Measurements from ENCODE around the gene CATSPER2. TPM values are rescaled to one million over a fixed set of nuclear protein-coding genes. Genes with fewer than 3 reads are reported as not detected.
"Not testable (repeated sequence)": the region's sequence is repeated elsewhere in the genome, so short reads cannot be mapped to it uniquely, and the experiment has no call there.

CATSPER2 gene
- total and polyA plus RNA-seq, 8 donors: 2.8 to 10.6 (median 8.9) TPM

GRCh38 chr15:43638464-43639204, 10.0 kb downstream of the CATSPER2 start:
- H3K27me3 ChIP-seq; H3K4me3 ChIP-seq; intact Hi-C loops (cut with DNase I); H3K27ac ChIP-seq; H3K36me3 ChIP-seq; DNase-seq; H3K9me3 ChIP-seq; ATAC-seq; H3K4me1 ChIP-seq: not testable (repeated sequence)

GRCh38 chr15:43626937-43627336, 21.7 kb downstream of the CATSPER2 start:
- intact Hi-C loops (cut with DNase I): not testable (repeated sequence)

GRCh38 chr15:43625106-43625505, 23.5 kb downstream of the CATSPER2 start:
- H3K4me3 ChIP-seq: no peak overlapping the region
- no peak for ATAC-seq
- H3K36me3 ChIP-seq: no peaks in the 10 kb centered on the region
- no peaks in the 10 kb centered on the region for H3K9me3 ChIP-seq
- no peak overlapping the region for H3K27ac ChIP-seq
- no peak for TF ChIP-seq CTCF (IDR thresholded peaks at IDR 0.05)
- H3K4me1 ChIP-seq: no peaks in the 10 kb centered on the region
- peaks cover 0 to 23% of the 10 kb centered on the region in 2 donors for H3K27me3 ChIP-seq
- DNase-seq: no peak
- intact Hi-C loops (cut with DNase I): no loop called here

More at GRCh38 chr15:43626937-43627336, 21.7 kb downstream of the CATSPER2 start:
- DNase-seq, ATAC-seq, H3K36me3 ChIP-seq, H3K4me3 ChIP-seq, H3K27ac ChIP-seq, H3K9me3 ChIP-seq, H3K4me1 ChIP-seq: not testable (repeated sequence)
- peaks cover 0 to 21% of the 10 kb centered on the region in 2 donors for H3K27me3 ChIP-seq

- DNase-seq; H3K4me3 ChIP-seq; H3K27ac ChIP-seq; H3K36me3 ChIP-seq; ATAC-seq; intact Hi-C loops (cut with DNase I); H3K4me1 ChIP-seq; H3K9me3 ChIP-seq: not testable (repeated sequence)
- peaks cover 0 to 31% of the 10 kb centered on the region in 2 donors for H3K27me3 ChIP-seq
Observed at GRCh38 chr15:43622068-43622799, 26.4 kb downstream of the CATSPER2 start.

- H3K27ac ChIP-seq; DNase-seq; intact Hi-C loops (cut with DNase I); ATAC-seq; H3K4me3 ChIP-seq; H3K9me3 ChIP-seq; H3K4me1 ChIP-seq; H3K36me3 ChIP-seq: not testable (repeated sequence)
- peaks cover 0 to 17% of the 10 kb centered on the region in 2 donors for H3K27me3 ChIP-seq
Observed at GRCh38 chr15:43618700-43619099, 29.9 kb downstream of the CATSPER2 start, which contains the start of gene STRC. Gene STRC (minus strand): TSS chr15:43618800. CDS start chr15:43618722, 78 bp downstream.

GRCh38 chr15:43617750-43618149, 30.9 kb downstream of the CATSPER2 start:
- H3K27me3 ChIP-seq; intact Hi-C loops (cut with DNase I); H3K4me1 ChIP-seq; H3K27ac ChIP-seq; ATAC-seq; DNase-seq; H3K36me3 ChIP-seq; H3K9me3 ChIP-seq; H3K4me3 ChIP-seq: not testable (repeated sequence)

- H3K4me3 ChIP-seq; H3K27ac ChIP-seq; H3K36me3 ChIP-seq; intact Hi-C loops (cut with DNase I); DNase-seq; ATAC-seq; H3K9me3 ChIP-seq; H3K4me1 ChIP-seq: not testable (repeated sequence)
- peaks cover 0 to 16% of the 10 kb centered on the region in 2 donors for H3K27me3 ChIP-seq
Observed at GRCh38 chr15:43602233-43602632, 46.4 kb downstream of the CATSPER2 start.

- ATAC-seq; intact Hi-C loops (cut with DNase I): not testable (repeated sequence)
Observed at GRCh38 chr15:43600200-43600599, 48.4 kb downstream of the CATSPER2 start.

GRCh38 chr15:43599131-43599530, 49.5 kb downstream of the CATSPER2 start:
- H3K4me3 ChIP-seq; H3K36me3 ChIP-seq; ATAC-seq; H3K4me1 ChIP-seq; DNase-seq; intact Hi-C loops (cut with DNase I); H3K27ac ChIP-seq; H3K9me3 ChIP-seq: not testable (repeated sequence)
- H3K27me3 ChIP-seq: peaks cover 0 to 16% of the 10 kb centered on the region in 2 donors

More at GRCh38 chr15:43600200-43600599, 48.4 kb downstream of the CATSPER2 start:
- not testable (repeated sequence) for H3K36me3 ChIP-seq, H3K27ac ChIP-seq, H3K9me3 ChIP-seq, H3K4me1 ChIP-seq, H3K4me3 ChIP-seq, DNase-seq
- H3K27me3 ChIP-seq: peaks cover 0 to 16% of the 10 kb centered on the region in 2 donors

GRCh38 chr15:43593328-43594190, 55.1 kb downstream of the CATSPER2 start, which contains the start of gene CKMT1B:
Gene CKMT1B (plus strand): TSS chr15:43594027. CDS start chr15:43594219, 192 bp downstream.
- intact Hi-C loops (cut with DNase I); H3K27ac ChIP-seq; H3K4me3 ChIP-seq; H3K27me3 ChIP-seq; H3K9me3 ChIP-seq; H3K36me3 ChIP-seq; DNase-seq; H3K4me1 ChIP-seq: not testable (repeated sequence)
- peak; percentile 86 for ATAC-seq

GRCh38 chr15:43592841-43593240, 55.8 kb downstream of the CATSPER2 start:
- H3K4me3 ChIP-seq; H3K27me3 ChIP-seq; DNase-seq; intact Hi-C loops (cut with DNase I); H3K27ac ChIP-seq; H3K36me3 ChIP-seq; H3K9me3 ChIP-seq; H3K4me1 ChIP-seq: not testable (repeated sequence)
- peak; percentile 5 for ATAC-seq
